ENCODE measurements around the gene ZNF768.
"Not testable (repeated sequence)": the region's sequence is repeated elsewhere in the genome, so short reads cannot be mapped to it uniquely, and the experiment has no call there.

ZNF768 gene

DNA sequence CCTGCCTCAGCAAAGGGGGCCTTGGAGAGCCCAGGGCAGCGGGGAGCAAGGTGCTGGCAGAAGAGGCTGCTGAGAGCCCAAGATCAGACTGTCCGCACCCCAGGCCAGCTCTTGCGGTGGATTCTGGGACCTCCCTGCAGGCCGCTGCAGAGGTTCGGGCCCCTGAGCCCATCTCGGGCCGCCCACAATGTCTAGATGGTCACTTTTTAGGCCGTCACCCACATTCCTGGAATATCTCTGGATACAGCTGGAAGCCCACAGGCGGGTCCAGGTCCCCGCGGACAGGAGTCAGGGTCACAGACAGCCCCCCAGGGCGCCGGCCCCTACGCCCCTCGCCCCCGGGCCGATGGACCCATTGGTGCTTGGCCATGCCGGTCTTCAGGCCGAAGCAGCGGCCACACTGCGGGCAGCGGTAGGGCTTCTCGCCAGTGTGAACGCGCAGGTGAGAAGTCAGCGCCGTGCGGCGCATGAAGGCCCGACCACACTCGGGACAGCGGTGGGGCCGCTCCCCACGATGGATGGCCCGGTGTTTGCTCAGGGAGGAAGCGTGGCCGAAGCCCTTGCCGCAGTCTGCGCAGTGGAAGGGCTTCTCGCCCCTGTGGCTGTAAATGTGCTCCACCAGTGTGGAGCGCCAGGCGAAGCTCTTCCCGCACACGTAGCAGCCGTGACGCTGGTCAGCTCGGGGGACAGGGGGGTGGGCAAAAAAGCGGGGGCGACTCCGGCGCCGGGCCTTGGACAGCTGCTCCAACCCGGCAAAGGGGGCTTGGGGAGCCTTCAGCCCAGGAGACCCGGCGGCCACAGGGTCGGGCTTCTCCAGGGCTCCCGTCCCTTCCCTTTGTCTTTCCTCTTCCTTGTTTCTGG is 6.1 kb upstream of the ZNF768 start:
- DNase-seq: no peak

DNA sequence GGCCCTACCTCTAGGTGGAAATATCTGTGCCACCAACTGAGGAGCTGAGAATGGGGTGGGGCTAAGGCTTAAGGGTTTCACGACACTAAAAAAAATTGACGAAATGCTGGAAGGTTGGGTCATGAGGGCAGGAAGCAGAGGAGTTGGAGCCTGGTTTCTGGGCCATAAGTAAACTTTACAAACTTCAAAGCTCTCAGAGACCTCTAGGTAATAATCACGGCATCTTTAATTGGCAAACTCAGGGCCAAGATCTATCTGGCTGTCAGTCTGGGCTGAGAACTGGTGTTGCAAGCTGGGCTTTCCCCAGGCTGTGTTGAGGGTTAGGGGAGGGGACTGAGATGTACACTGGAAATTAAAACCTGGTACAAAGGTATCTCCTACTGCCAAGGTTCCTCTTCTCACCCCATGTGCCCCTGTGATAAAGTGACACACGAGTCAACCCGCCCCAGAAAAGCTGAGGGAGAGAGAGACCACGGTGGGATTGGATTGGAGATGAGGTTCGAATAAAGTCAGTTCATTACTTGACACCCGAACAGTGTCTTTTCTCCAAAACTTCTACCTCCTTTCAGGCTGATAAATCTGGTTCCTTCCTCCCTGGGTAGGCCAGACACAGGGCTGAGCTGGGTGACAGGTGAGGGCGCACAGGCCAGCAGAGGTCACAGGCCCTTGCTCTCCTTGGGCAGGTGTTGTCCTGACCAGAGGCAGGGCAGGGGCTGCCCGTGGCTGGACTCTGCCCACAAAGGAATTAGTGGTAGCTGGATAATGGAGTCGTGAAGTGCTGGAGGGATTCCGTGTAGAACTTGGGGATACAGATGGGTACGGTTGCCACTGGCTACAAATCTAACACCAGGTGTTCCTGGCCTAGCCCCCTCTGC is 4.0 kb upstream of the ZNF768 start:
- peak in 3 of 6 experiments; percentile 9 to 31 (median 17) for DNase-seq

DNA sequence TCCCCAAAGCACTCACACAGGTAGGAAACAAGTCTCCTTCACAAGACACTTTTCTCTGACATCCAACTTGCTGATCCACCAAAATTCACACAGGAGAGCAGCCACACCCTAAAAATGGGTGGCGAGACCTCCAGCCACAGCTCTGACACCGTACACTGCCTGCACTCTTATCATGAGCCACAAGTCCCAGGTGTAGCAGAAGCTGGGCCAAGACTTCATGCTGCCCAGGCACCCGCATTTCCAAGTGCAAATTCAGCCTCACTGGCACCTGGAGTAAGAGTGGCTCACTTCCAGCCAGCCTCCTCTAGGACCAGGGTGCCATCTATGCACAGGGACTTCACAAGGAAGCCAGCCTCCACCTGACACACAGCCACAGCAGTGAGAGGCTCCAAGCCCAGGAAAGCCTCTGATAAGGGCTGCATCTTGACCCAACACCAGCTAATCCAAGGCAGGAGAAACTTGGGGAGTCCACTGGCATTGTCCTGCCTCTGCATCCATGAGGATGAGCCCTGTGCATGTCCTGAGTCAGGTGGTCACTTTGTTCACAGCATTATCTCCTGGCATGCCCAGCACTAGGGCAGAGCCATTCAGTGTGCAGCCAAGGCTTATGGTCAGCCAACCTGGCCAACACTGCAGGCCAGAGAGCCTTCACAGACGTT is 2.6 kb upstream of the ZNF768 start:
- DNase-seq: no peak

GRCh38 chr16:30527635-30528178 is 1.3 kb upstream of the ZNF768 start:
- DNase-seq: peak in 3 of 6 experiments; percentile 22 to 69 (median 63)

DNA sequence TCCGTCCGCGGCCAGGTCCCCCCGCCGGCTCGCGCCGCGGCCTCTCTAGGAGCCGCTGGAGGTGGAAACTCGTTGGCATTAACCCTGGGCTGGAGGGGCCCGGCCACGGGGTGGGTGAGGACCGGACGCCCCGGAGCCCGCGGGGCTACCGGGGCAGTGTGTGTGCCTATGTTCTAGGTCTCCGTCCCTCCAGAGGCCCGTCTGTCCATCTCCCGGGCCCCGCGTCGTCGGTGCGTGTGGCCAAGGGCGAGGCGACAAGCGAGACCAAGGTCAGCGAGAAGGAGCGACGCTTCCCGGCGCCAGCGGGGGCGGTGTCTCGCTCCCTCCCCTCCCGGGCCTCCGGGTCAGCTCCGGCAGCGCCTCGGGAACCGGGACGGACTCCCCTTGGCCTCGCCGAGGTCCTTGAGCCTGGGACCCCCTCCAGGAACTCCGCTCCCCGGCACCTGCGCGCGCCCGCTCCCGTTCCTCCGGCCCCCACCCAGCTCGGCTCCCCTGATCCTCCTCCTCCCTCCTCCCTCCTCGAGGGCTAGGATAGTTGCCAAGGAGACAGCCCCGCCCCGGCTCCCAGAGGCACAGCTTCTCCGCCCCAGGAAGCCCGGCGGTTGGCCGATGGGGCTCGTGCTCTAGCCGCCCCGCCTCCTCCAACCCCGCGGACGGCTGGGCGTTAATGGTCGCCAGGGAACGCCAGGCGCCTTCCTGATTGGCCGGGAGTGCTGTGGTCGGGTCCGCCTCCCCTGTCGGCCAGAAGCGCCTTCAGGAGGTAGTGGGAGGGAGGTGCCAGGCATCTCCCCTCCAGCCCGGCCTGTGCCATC is 663 bp upstream of the ZNF768 start:
- DNase-seq: peak; percentile 58 to 85 (median 69)

- DNase-seq: peak in 1 of 6 experiments; percentile 38
Observed at GRCh38 chr16:30525844-30526136, 576 bp downstream of the ZNF768 start.

DNA sequence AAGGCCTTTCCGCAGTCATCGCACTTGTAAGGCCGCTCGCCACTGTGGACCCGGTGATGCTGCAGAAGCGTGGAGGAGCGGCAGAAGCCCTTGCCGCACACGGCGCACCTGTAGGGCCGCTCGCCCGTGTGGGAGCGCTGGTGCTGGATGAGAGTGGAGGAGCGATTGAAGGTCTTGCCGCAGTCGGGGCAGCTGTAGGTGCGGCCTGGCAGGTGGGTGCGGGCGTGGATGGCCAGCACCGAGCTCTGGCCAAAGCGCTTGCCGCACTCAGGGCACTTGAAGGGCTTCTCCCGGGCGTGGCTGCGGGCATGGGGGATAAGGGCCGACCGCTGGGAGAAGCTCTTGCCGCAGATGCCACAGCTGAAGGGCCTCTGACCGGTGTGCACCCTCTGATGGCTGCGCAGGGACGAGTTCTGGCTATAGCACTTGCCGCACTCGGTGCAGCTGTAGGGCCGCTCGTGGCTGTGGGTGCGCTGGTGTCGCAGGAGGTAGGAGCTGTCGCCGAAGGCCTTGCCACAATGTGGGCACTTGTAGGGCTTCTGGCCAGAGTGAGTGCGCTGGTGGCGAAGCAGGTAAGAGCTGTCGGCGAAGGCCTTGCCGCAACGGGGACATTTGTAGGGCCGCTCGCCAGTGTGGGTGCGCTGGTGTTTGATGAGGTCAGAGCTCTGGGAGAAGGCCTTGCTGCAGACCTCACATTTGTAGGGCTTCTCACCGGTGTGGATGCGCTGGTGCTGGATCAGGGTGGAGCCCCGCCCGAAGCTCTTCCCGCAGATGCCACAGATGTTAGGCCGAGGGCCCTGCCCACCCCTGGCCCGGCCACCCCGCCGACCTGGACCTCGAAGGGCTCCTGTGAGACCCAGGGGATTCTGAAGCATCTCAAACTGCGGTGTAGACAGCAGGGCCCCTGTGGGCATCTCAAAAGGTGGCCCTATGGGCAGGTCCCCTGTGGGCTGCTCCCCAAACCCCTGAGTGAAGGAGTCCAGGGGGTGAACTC is 1.5 kb downstream of the ZNF768 start:
- no peak for DNase-seq

- DNase-seq: no peak
Observed at GRCh38 chr16:30523768-30524574, 2.4 kb downstream of the ZNF768 start.

DNA sequence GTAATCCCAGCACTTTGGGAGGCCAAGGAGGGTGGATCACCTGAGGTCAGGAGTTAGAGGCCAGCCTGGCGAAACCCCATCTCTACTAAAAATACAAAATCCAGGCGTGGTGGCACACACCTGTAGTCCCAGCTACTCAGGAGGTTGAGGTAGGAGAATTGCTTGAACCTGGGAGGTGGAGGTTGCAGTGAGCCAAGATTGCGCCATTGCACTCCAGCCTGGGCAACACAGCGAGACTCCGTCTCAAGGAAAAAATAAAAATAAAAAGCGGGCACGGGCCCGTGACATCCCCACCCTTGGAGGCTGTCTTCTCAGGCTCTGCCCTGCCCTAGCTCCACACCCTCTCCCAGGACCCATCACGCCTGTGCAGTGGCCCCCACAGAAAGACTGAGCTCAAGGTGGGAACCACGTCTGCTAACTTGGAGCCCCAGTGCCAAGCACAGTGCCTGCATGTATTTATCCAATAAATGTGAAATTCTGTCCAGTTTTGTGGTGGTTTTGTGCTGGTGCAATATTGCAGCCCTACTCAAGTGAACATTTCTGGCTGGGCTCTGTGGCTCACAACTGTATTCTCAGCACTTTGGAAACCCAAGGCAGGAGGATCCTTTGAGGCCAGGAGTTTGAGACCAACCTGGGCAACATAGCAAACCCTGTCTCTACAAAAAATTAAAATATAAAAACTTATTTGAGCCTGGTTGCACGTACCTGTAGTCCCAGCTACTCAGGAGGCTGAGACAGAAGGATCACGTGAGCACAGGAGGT is 3.5 kb downstream of the ZNF768 start:
- DNase-seq: not testable (repeated sequence)

- no peak for DNase-seq
Observed at GRCh38 chr16:30521873-30522641, 4.3 kb downstream of the ZNF768 start.

DNA sequence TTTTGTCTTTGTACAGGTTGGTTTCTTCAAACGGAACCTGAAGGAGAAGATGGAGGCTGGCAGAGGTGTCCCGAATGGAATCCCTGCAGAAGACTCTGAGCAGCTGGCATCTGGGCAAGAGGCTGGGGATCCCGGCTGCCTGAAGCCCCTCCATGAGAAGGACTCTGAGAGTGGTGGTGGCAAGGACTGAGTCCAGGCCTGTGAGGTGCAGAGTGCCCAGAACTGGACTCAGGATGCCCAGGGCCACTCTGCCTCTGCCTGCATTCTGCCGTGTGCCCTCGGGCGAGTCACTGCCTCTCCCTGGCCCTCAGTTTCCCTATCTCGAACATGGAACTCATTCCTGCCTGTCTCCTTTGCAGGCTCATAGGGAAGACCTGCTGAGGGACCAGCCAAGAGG is 4.9 kb downstream of the ZNF768 start:
- no peak for DNase-seq

DNA sequence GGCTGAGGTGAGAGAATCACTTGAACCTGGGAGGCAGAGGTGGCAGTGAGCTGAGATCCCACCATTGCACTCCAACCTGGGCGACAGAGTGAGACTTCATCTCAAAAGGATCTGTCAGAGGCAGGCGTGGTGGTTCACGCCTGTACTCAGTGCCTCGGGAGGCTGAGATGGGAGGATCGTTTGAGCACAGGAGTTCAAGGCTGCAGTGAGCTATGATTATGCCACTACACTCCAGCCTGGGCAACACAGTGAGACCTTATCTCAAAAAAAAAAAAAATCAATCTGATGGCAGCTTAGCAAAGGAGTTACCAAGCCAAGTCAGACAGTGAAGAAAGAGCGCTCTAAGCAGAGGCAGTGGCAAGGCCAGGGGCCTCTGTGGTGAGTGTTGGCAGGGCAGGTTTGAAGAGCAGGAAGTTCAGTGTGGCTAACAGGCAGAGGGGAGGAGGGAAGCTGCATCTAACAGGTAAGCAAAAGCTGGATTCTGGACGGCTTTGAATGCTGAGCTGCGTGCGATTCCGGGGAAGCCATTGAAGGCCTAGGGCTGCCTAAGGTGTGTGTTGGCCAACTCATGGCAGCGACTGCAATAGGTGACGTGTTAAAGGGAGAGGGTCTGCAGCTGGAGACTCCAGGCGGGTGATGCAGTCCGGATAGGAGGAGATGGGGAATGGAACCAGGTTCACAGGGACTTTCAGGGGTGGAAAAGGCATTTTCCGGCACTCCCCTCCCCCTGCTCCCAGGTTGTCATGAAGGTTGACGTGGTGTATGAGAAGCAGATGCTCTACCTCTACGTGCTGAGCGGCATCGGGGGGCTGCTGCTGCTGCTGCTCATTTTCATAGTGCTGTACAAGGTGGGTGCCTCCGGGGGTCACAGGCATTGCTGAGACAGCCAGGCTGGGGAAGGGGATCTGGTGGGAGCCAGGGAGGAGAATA is 7.0 kb downstream of the ZNF768 start:
- DNase-seq: no peak

DNA sequence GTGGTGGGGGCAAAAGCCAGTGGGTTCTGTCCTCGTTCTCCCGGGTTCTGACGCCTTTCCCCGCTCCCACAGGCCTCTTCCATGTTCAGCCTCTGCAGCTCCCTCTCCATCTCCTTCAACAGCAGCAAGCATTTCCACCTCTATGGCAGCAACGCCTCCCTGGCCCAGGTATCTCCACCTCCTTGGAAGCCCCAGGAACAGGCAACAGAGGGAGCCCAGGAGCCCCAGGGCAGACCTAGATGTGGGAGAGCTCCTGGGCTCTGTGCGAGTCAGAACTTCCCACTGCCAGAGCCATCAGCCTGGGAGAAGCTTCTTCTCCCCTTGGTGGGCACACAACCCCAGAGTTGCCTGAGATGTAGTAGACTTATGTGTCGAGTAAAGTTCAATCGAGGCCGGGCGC is 7.8 kb downstream of the ZNF768 start:
- no peak for DNase-seq

GRCh38 chr16:30515275-30515674 is 11.1 kb downstream of the ZNF768 start:
- DNase-seq: no peak

DNA sequence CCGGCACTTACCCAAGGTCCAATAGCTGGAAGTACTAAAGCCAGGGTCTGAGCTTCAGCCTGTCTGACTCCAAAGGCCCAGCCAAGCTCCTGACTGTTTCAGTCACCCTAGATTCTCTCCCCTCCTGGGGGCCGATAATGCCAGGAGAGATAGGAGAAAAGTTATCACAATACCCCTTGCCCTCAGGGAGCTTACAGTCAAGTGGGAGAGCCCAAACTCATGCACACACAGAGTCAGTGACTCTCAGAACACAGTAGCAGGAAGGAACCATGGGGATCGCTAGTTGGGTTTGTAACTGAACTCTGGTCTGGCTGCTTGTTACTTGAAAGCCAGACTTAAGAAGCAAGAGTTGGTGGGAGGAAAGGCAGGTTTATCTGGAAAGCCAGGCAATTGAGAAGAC is 14.9 kb downstream of the ZNF768 start:
- no peak for DNase-seq

DNA sequence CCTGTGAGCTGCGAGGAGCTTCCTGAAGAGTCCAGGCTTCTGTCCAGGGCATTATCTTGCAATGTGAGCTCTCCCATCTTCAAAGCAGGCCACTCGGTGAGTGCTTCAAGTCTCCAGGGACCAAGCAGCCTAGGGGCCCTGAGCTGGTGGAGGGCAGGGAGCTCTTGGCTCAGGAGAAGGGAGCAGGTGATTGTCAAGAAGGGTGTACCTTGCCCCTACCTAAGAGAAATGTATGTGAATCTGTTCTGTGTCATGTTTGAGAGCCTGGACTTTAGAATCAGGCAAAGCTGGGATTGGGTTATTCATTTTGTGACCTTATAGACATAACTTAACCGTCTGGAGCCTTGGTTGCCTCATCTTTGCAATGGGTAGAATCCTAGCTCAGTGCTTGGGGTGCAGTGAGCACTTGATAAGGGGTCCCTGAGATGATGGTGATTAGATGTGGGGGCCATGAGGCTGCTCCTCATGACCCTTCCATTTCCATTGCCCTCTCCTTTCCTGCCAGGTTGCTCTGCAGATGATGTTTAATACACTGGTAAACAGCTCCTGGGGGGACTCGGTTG is 15.9 kb downstream of the ZNF768 start:
- no peak for DNase-seq
